22Rv1 (cell line): Measurements from ENCODE around the gene LIN37.

Source experiments
- H3K27ac ChIP-seq: fragments of 450-650 bp; 2 replicates; pipeline ENCODE4 v1.5.1; 2017
- ZFX ChIP-seq: fragments of 450-650 bp; IDR thresholded peaks from 2 replicates; pipeline ENCODE4 v1.6.1; 2017; ENCODE audit warnings: antibody characterized with exemption, borderline replicate concordance
- TF ChIP-seq, protein P1 (sequence below): fragments of 450-650 bp; IDR thresholded peaks from 2 replicates; pipeline ENCODE4 v1.5.1; 2017; ENCODE audit warnings: mild to moderate bottlenecking

Gene LIN37

DNA sequence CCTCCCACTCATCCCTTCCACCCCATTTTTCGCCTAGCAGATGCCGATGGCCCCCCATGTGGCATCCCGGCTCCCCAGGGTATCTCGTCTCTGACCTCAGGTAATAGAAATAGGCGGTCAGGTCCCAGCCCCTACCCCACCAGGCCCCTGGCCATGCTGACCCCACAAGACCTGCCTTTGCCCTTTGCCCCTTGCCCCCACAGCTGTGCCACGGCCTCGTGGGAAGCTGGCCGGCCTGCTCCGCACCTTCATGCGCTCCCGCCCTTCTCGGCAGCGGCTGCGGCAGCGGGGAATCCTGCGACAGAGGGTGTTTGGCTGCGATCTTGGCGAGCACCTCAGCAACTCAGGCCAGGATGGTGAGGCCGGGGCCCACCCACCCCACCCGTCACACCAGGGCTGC lies 32.3 kb downstream of the LIN37 start:
- H3K27ac ChIP-seq: no peak overlapping the region
- TF ChIP-seq ZFX: no peak
- TF ChIP-seq, protein P1, sequence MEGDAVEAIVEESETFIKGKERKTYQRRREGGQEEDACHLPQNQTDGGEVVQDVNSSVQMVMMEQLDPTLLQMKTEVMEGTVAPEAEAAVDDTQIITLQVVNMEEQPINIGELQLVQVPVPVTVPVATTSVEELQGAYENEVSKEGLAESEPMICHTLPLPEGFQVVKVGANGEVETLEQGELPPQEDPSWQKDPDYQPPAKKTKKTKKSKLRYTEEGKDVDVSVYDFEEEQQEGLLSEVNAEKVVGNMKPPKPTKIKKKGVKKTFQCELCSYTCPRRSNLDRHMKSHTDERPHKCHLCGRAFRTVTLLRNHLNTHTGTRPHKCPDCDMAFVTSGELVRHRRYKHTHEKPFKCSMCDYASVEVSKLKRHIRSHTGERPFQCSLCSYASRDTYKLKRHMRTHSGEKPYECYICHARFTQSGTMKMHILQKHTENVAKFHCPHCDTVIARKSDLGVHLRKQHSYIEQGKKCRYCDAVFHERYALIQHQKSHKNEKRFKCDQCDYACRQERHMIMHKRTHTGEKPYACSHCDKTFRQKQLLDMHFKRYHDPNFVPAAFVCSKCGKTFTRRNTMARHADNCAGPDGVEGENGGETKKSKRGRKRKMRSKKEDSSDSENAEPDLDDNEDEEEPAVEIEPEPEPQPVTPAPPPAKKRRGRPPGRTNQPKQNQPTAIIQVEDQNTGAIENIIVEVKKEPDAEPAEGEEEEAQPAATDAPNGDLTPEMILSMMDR: no peak

DNA sequence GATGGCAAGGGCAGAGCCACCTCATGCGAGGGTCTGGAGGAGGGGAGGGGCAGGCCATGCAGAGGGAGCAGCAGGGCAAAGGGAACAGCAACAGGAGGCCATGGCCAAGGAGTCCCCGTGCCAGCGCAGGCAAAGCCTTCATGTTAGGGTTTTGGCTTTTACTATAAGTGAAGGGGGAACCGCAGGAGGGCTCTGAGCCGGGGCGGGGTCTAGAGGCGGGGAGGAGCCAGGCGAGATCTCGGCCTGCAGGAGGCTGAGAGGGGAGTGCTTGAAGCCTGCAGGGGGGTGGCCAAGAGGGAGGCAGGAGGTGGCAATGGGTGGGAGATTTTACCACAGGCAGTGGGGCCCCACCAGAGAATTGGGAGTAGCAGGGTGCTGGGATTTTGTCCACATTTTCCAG lies 33.3 kb downstream of the LIN37 start:
- TF ChIP-seq ZFX: no peak
- TF ChIP-seq, protein P1: no peak
- no peak overlapping the region for H3K27ac ChIP-seq

DNA sequence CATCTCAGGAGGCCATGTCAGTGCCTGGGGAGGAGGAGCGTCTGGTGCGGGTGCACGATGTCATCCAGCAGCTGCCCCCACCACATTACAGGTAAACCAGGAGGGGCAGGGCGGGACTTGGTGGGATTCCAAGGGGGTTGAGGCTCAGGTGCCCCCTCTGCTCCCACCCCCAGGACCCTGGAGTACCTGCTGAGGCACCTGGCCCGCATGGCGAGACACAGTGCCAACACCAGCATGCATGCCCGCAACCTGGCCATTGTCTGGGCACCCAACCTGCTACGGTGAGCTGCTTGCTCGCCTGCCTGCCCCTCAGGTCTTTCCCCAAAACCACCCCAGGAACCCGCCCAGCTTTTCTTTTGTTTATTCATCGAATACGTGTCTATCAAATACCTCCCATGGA lies 34.2 kb downstream of the LIN37 start:
- no peak overlapping the region for H3K27ac ChIP-seq
- TF ChIP-seq, protein P1: no peak
- no peak for TF ChIP-seq ZFX

DNA sequence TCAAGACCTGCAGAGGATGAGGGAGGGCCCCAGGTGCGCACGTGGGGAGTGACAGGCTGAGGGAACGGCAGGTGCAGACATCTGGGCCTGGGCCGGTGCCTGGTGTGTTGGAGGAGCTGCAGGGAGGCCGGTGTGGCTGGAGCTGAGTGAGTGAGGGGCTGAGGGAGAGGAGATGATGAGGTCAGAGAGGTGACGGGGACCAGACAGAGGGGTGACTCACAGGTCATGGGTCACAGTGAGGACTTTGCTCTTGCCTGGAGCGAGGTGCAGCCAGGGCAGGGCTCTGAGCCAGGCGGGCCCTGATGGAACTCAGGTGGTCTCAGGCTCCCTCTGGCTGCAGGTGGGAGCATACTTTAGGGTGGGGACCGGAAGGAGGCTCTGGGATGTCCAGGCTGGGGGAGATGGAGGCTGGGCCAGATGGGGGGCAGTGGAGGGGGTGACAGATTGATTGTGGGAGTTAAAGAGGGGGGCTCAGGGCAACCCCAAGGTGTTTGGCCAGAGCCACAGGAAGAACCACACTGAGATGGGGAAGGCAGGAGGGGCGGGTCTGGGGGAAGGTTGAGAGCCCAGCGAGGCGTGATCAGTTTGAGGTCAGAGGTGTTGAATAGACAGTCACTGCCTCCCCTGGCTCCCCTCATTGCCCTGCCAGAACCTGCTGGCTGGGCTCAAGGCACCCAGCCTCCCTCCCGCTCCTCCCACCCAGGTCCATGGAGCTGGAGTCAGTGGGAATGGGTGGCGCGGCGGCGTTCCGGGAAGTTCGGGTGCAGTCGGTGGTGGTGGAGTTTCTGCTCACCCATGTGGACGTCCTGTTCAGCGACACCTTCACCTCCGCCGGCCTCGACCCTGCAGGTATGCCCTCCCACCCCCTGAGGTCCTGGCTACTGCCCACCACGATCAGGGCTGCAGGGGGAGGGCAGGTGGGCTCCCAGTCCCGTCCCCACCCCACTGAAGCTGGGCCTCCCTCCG lies 35.4 kb downstream of the LIN37 start:
- H3K27ac ChIP-seq: no peak overlapping the region
- TF ChIP-seq, protein P1: no peak
- no peak for TF ChIP-seq ZFX

DNA sequence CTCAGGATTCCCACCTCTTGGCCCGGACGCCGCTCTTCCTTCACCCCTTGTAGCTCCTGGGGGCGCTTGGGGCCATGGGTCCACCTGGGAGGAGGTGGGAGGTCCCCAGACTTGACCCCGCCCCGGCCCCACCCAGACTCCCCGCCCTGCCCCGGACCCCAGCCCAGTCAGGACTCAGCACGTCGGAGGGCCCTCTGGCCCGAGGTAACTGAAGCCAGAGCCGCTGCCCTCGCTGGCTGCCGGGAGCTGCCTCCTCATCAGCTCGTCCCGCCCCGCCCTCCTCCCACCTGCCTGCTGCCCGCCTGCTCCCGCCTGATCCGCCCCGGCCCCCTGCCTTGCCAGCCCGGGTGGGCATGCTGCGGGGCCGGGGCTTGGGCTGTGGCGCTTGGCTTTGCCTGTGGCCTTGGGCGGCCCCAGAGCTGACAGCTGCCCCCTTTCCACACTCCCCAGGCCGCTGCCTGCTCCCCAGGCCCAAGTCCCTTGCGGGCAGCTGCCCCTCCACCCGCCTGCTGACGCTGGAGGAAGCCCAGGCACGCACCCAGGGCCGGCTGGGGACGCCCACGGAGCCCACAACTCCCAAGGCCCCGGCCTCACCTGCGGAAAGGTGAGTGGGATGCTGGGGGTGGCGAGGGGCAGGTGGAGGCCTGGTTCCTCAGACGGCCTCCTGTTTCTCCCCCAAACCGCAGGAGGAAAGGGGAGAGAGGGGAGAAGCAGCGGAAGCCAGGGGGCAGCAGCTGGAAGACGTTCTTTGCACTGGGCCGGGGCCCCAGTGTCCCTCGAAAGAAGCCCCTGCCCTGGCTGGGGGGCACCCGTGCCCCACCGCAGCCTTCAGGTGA lies 36.3 kb downstream of the LIN37 start:
- TF ChIP-seq ZFX: no peak
- TF ChIP-seq, protein P1: no peak
- no peak overlapping the region for H3K27ac ChIP-seq

DNA sequence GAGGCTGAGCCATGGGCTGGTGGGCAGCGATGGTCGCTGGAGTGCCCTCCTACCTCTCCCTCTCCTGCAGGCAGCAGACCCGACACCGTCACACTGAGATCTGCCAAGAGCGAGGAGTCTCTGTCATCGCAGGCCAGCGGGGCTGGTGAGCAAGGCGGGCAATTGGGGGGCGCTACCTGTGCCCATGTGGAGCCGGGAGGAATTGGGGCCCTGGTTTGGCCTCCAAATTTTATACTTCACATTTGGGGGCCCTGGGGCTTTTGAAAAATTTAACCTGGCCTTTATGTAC lies 36.9 kb downstream of the LIN37 start:
- TF ChIP-seq, protein P1: no peak
- no peak for TF ChIP-seq ZFX
- no peak overlapping the region for H3K27ac ChIP-seq
